ENCODE results near the gene CD72.

The CD72 gene

GRCh38 chr9:35646533-35647265 is 28.5 kb upstream of the CD72 start (continued):
- TF ChIP-seq TSHZ1 (tag by site-specific recombination; IDR thresholded peaks at IDR 0.05; ENCODE audit: borderline replicate concordance): no peak
- no peak for TF ChIP-seq ZNF280D (tag by site-specific recombination; IDR thresholded peaks at IDR 0.05)
- TF ChIP-seq ZNF571 (tag by site-specific recombination; IDR thresholded peaks at IDR 0.05): no peak
- no peak for TF ChIP-seq REST (tag by site-specific recombination; IDR thresholded peaks at IDR 0.05)
- peak; percentile 92 for TF ChIP-seq GLIS2 (tag by site-specific recombination; IDR thresholded peaks at IDR 0.05)
- TF ChIP-seq GLIS1 (tag by site-specific recombination; IDR thresholded peaks at IDR 0.05): peak; percentile 82
- peak; percentile 38; the same call in 1 of the 2 replicates for TF ChIP-seq ZBTB8A (tag by site-specific recombination; IDR thresholded peaks at IDR 0.05)
- TF ChIP-seq ZNF10 (tag by site-specific recombination; IDR thresholded peaks at IDR 0.05): peak; percentile 89
- TF ChIP-seq ZSCAN23 (tag by site-specific recombination; IDR thresholded peaks at IDR 0.05): no peak
- no peak for TF ChIP-seq PBX3 (CRISPR knock-in tag; IDR thresholded peaks at IDR 0.05)
- no peak for TF ChIP-seq ZNF610 (tag by site-specific recombination; IDR thresholded peaks at IDR 0.05; ENCODE audit: borderline replicate concordance)
- TF ChIP-seq REPIN1 (tag by site-specific recombination; IDR thresholded peaks at IDR 0.05; ENCODE audit: low read depth): 0 out of 2 replicates have a peak, but pooled peaks have one; percentile 25
- TF ChIP-seq SCRT2 (tag by site-specific recombination; IDR thresholded peaks at IDR 0.05): no peak
- TF ChIP-seq ZFP69B (tag by site-specific recombination; IDR thresholded peaks at IDR 0.05): peak; percentile 48; the same call in 1 of the 2 replicates
- TF ChIP-seq KLF1 (tag by site-specific recombination; IDR thresholded peaks at IDR 0.05): no peak
- TF ChIP-seq ZBTB20 (tag by site-specific recombination; IDR thresholded peaks at IDR 0.05): peak; percentile 81
- no peak for TF ChIP-seq ZNF132 (tag by site-specific recombination; IDR thresholded peaks at IDR 0.05; ENCODE audit: borderline replicate concordance)
- no peak for TF ChIP-seq ZSCAN5A (tag by site-specific recombination; IDR thresholded peaks at IDR 0.05)
- TF ChIP-seq ZXDB (tag by site-specific recombination; IDR thresholded peaks at IDR 0.05): peak; percentile 80
- no peak for TF ChIP-seq SETDB1 (IDR thresholded peaks at IDR 0.05; ENCODE audit: insufficient read length, low read length)
- TF ChIP-seq ZNF560 (tag by site-specific recombination; IDR thresholded peaks at IDR 0.05; ENCODE audit: borderline replicate concordance): no peak
- no peak for TF ChIP-seq ZNF664 (tag by site-specific recombination; IDR thresholded peaks at IDR 0.05)
- 0 out of 2 replicates have a peak, but pooled peaks have one; percentile 11 for TF ChIP-seq ZBTB21 (tag by site-specific recombination; IDR thresholded peaks at IDR 0.05)
- 0 out of 2 replicates have a peak, but pooled peaks have one; percentile 42 for TF ChIP-seq KLF16 (tag by site-specific recombination; IDR thresholded peaks at IDR 0.05)
- no peak for TF ChIP-seq ZBTB6 (tag by site-specific recombination; IDR thresholded peaks at IDR 0.05)
- TF ChIP-seq ZNF558 (tag by site-specific recombination; IDR thresholded peaks at IDR 0.05): no peak

All from HEK293 (cell line).